ENCODE results near the gene SLC45A2. TPM values are rescaled to one million over a fixed set of nuclear protein-coding genes. Genes with fewer than 3 reads are reported as not detected.
A peak's percentile ranks its signal among the peaks of the same experiment; 100 is the strongest.

Gene SLC45A2
- total RNA-seq, 2 experiments from 2014 or later: not detected

DNA sequence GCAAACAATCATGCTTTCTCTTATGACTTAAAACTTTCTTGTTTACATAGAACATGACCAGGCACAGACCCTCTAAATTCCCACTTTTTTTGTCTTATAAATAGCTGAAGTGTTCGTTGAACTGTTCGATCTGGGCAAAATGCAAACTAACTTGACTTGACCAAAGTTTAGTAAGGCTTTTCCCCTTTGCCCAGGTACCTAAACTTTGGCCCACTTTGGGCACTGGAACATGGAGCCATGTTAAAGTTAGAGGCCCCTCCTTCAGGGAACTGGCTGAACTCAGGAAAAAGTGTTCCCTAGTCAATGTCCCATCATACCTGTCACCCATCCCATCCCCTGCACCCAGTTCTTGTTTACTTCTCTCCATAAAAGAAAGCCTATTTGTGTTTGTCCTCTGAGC is 32.8 kb upstream of the SLC45A2 start:
- TF ChIP-seq CTCF (IDR thresholded peaks at IDR 0.05): no peak
- ChIA-PET POLR2A (no interaction called here), CTCF (no interaction called here)
- H3K4me3 Mint-ChIP-seq: no peak overlapping the region
- DNase-seq (no peak), ATAC-seq (no peak)
- H3K27me3 Mint-ChIP-seq: no peaks in the 10 kb centered on the region
- intact Hi-C loops (cut with micrococcal nuclease): no loop called here
- no peak overlapping the region for H3K27ac Mint-ChIP-seq
- H3K36me3 Mint-ChIP-seq (ENCODE audit: low read depth): peaks cover 4% of the 10 kb centered on the region
- H3K9me3 Mint-ChIP-seq: no peaks in the 10 kb centered on the region
- peaks cover 27% of the 10 kb centered on the region for H3K4me1 Mint-ChIP-seq (ENCODE audit: low read depth)

- H3K36me3 Mint-ChIP-seq (ENCODE audit: low read depth): peaks cover 4% of the 10 kb centered on the region
- no peak overlapping the region for H3K4me3 Mint-ChIP-seq
- CTCF ChIA-PET: no interaction called here
- H3K27me3 Mint-ChIP-seq: no peaks in the 10 kb centered on the region
- H3K9me3 Mint-ChIP-seq: no peaks in the 10 kb centered on the region
- TF ChIP-seq CTCF (IDR thresholded peaks at IDR 0.05): no peak
- POLR2A ChIA-PET: no interaction called here
- DNase-seq (no peak), ATAC-seq (no peak)
- H3K27ac Mint-ChIP-seq: no peak overlapping the region
- intact Hi-C loops (cut with micrococcal nuclease): no loop called here
- H3K4me1 Mint-ChIP-seq (ENCODE audit: low read depth): peaks cover 22% of the 10 kb centered on the region
Measured at GRCh38 chr5:34016750-34017149, 32.3 kb upstream of the SLC45A2 start.

DNA sequence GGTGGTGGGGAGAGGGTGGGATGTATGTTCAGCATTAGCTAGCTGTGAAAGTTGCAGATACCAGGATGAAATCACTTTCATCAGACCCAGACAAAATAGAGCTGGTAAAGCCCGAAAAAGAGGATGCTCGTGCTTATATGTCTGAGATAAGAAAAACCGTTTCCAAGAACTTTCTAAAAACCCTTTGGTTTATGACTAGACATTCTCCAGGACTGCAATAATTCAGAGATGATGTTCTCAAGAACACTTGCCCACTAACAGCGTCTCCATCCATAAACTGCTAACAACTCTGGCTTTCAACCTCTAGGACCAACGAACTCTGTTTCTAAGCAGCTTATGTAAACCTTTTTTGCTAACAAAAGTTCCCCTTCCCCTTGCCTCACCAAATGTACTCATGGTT is 31.7 kb upstream of the SLC45A2 start:
- H3K36me3 Mint-ChIP-seq (ENCODE audit: low read depth): peaks cover under 1% of the 10 kb centered on the region
- H3K27ac Mint-ChIP-seq: no peak overlapping the region
- DNase-seq (no peak), ATAC-seq (no peak)
- H3K9me3 Mint-ChIP-seq: no peaks in the 10 kb centered on the region
- peaks cover 17% of the 10 kb centered on the region for H3K4me1 Mint-ChIP-seq (ENCODE audit: low read depth)
- TF ChIP-seq CTCF (IDR thresholded peaks at IDR 0.05): no peak
- H3K4me3 Mint-ChIP-seq: no peak overlapping the region
- ChIA-PET POLR2A (no interaction called here), CTCF (no interaction called here)
- no peaks in the 10 kb centered on the region for H3K27me3 Mint-ChIP-seq
- intact Hi-C loops (cut with micrococcal nuclease): no loop called here

- ChIA-PET CTCF (no interaction called here), POLR2A (no interaction called here)
Measured at GRCh38 chr5:34015120-34015822, 30.8 kb upstream of the SLC45A2 start.

GRCh38 chr5:34014626-34015025 is 30.1 kb upstream of the SLC45A2 start:
- intact Hi-C loops (cut with micrococcal nuclease): no loop called here
- DNase-seq (no peak), ATAC-seq (no peak)
- Mint-ChIP-seq H3K9me3 (no peaks in the 10 kb centered on the region), H3K4me1 (ENCODE audit: low read depth) (peaks cover 12% of the 10 kb centered on the region), H3K36me3 (ENCODE audit: low read depth) (no peaks in the 10 kb centered on the region), H3K4me3 (no peak overlapping the region), H3K27ac (peak overlapping the region; percentile 8), H3K27me3 (no peaks in the 10 kb centered on the region)
- ChIA-PET CTCF (no interaction called here), POLR2A (no interaction called here)
- no peak for TF ChIP-seq CTCF (IDR thresholded peaks at IDR 0.05)

More at GRCh38 chr5:34015120-34015822, 30.8 kb upstream of the SLC45A2 start:
- Mint-ChIP-seq H3K27ac (peak overlapping the region; percentile 17), H3K27me3 (no peaks in the 10 kb centered on the region), H3K36me3 (ENCODE audit: low read depth) (no peaks in the 10 kb centered on the region), H3K4me3 (no peak overlapping the region), H3K4me1 (ENCODE audit: low read depth) (peaks cover 12% of the 10 kb centered on the region), H3K9me3 (no peaks in the 10 kb centered on the region)
- intact Hi-C loops (cut with micrococcal nuclease): no loop called here
- DNase-seq: peak; percentile 36
- peak; percentile 87 for ATAC-seq
- no peak for TF ChIP-seq CTCF (IDR thresholded peaks at IDR 0.05)
